Measurements from ENCODE around the gene KIRREL3.

- TF ChIP-seq GATA2 (IDR thresholded peaks at IDR 0.05; ENCODE audit: low read depth, low read length) (no peak), GATA3 (IDR thresholded peaks at IDR 0.05; ENCODE audit: low read depth, low read length) (no peak)
Observed at GRCh38 chr11:126414615-126415014, 586.0 kb downstream of the KIRREL3 start.
